HFFc6 (cell line): ENCODE measurements around the gene ISCU. TPM values are rescaled to one million over a fixed set of nuclear protein-coding genes. Genes with fewer than 3 reads are reported as not detected.
A peak's percentile ranks its signal among the peaks of the same experiment; 100 is the strongest.

Source experiments
- DNase-seq: peaks from one replicate; pipeline ENCODE4 v3.0.0-alpha.2; 2018
- H3K27ac Mint-ChIP-seq: 2 replicates; pipeline ENCODE4 v1.8.0; 2020; ENCODE audit warnings: mild to moderate bottlenecking, mixed read lengths
- H3K27me3 Mint-ChIP-seq: 2 replicates; pipeline ENCODE4 v1.8.0; 2021; ENCODE audit warnings: mild to moderate bottlenecking, moderate library complexity, mixed read lengths; ENCODE audit not compliant: insufficient read depth
- H3K36me3 Mint-ChIP-seq: 2 replicates; pipeline ENCODE4 v1.8.0; 2021; ENCODE audit warnings: low read depth, mixed read lengths
- H3K4me1 Mint-ChIP-seq: 2 replicates; pipeline ENCODE4 v1.8.0; 2020; ENCODE audit warnings: low read depth, mixed read lengths
- H3K4me3 Mint-ChIP-seq: 2 replicates; pipeline ENCODE4 v1.8.0; 2020; ENCODE audit warnings: mild to moderate bottlenecking, moderate library complexity, mixed read lengths
- H3K9me3 Mint-ChIP-seq: 2 replicates; pipeline ENCODE4 v1.8.0; 2020; ENCODE audit warnings: mild to moderate bottlenecking, mixed read lengths
- CTCF ChIP-seq: fragments of 200-600 bp; sonication (generic); IDR thresholded peaks from 2 replicates; pipeline ENCODE4 v1.5.0; 2021; ENCODE audit warnings: antibody characterized with exemption, mild to moderate bottlenecking
- total RNA-seq, 6 experiments: library from RNA; stranded (reverse); fragmentation: NEBNext Ultra II Directional; extraction: Animal tissue kit (Norgen Biotek cat#: 25700); gene quantifications; 2 replicates in 1 of 6; 3 replicates in 5 of 6; pipeline ENCODE4 v1.2.3, GENCODE V29; 2021

ISCU gene
- total RNA-seq, 6 experiments from 2014 or later: 100 to 128 (median 107) TPM

- peaks cover 30% of the 10 kb centered on the region for H3K36me3 Mint-ChIP-seq
- no peaks in the 10 kb centered on the region for H3K9me3 Mint-ChIP-seq
- H3K27me3 Mint-ChIP-seq: peaks cover 3% of the 10 kb centered on the region; the same call in 1 of the 2 replicates
- no peak overlapping the region for H3K4me3 Mint-ChIP-seq
- DNase-seq: no peak
- H3K4me1 Mint-ChIP-seq: peaks cover 32% of the 10 kb centered on the region
- H3K27ac Mint-ChIP-seq: peak overlapping the region; percentile 32; the same call in 1 of the 2 replicates
- TF ChIP-seq CTCF: peak; percentile 40
Observed at GRCh38 chr12:108519558-108519957, 42.8 kb upstream of the ISCU start.

GRCh38 chr12:108523365-108523764 lies 39.0 kb upstream of the ISCU start:
- Mint-ChIP-seq H3K27me3 (peaks cover 5% of the 10 kb centered on the region), H3K4me1 (peaks cover 43% of the 10 kb centered on the region), H3K27ac (no peak overlapping the region), H3K9me3 (no peaks in the 10 kb centered on the region), H3K4me3 (no peak overlapping the region), H3K36me3 (peaks cover 50% of the 10 kb centered on the region)
- no peak for TF ChIP-seq CTCF
- DNase-seq: no peak

- Mint-ChIP-seq H3K9me3 (no peaks in the 10 kb centered on the region), H3K27me3 (peaks cover 7% of the 10 kb centered on the region), H3K36me3 (peaks cover 52% of the 10 kb centered on the region), H3K4me1 (peaks cover 32% of the 10 kb centered on the region), H3K4me3 (peak overlapping the region; percentile 4; the same call in 1 of the 2 replicates), H3K27ac (peak overlapping the region; percentile 91)
- no peak for TF ChIP-seq CTCF
- peak; percentile 82 for DNase-seq
Observed at GRCh38 chr12:108525681-108526080, 36.7 kb upstream of the ISCU start.

GRCh38 chr12:108526482-108527165 lies 35.8 kb upstream of the ISCU start:
- peak; percentile 35 for TF ChIP-seq CTCF
- H3K4me1 Mint-ChIP-seq: peaks cover 32% of the 10 kb centered on the region
- peaks cover 47% of the 10 kb centered on the region for H3K36me3 Mint-ChIP-seq
- 0 out of 2 replicates have a peak overlapping the region, but pooled peaks have one; percentile 47 for H3K4me3 Mint-ChIP-seq
- H3K27me3 Mint-ChIP-seq: peaks cover 7% of the 10 kb centered on the region
- peak overlapping the region; percentile 91 for H3K27ac Mint-ChIP-seq
- H3K9me3 Mint-ChIP-seq: no peaks in the 10 kb centered on the region
- DNase-seq: peak; percentile 70

GRCh38 chr12:108527166-108527496 lies 35.3 kb upstream of the ISCU start:
- Mint-ChIP-seq H3K36me3 (peaks cover 47% of the 10 kb centered on the region), H3K4me3 (no peak overlapping the region), H3K27me3 (peaks cover 7% of the 10 kb centered on the region), H3K27ac (peak overlapping the region; percentile 91), H3K9me3 (no peaks in the 10 kb centered on the region), H3K4me1 (peaks cover 32% of the 10 kb centered on the region)
- no peak for TF ChIP-seq CTCF
- no peak for DNase-seq
